GM18868 (cell line): Measurements from ENCODE around the gene ZNF84.

Experiments used
- ATAC-seq: cut with Tn5 transposase; IDR thresholded peaks from one replicate; pipeline ENCODE4 v1.9.1; 2021; ENCODE audit warnings: mild to moderate bottlenecking, moderate library complexity; ENCODE audit not compliant: unreplicated experiment

Gene ZNF84

DNA sequence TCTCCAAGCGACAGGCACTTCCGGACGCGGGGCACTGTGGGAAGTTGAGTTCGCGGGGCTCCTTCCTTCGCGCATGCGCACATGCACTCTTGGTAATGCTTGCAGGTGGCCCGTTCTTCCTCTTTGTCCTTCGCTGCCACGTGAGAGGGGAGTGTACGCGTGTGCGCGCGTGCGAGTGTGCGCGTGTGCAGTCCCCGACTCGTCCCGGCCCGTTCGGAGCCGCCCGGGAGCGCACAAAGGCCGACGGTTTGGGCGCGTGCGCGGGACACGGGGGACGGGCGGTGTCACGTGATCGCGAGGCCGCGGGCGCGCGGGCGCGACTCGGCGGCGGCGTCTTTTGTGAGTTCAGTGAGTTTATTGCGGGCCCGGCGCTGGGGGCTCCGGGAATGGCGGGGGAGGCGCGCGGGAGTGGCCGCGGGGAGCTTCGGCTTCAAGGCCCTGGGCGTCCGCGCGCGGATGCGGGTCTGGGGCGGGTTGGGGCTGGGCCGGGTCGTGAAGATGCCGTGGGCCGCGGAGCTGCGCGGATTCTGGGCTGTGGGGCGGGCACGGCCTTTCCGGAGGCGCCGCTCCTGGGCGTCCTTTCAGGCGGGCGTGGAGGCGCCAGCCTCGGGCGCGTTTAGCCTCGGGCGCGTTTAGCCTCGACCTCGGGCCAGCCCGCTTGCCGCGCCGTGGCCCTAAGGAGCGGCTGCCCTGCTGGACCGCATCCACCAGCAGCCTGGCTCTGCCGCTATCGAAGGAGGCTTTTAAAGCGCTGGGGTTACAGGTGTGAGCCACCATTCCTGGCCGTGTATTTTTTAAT lies at the start of gene ZNF84:
ZNF84 (plus strand) TSS at position 303 of the 799 bp plus-strand sequence. CDS start 3,959 bp downstream, outside the sequence.
- ATAC-seq = peak; percentile 96

DNA sequence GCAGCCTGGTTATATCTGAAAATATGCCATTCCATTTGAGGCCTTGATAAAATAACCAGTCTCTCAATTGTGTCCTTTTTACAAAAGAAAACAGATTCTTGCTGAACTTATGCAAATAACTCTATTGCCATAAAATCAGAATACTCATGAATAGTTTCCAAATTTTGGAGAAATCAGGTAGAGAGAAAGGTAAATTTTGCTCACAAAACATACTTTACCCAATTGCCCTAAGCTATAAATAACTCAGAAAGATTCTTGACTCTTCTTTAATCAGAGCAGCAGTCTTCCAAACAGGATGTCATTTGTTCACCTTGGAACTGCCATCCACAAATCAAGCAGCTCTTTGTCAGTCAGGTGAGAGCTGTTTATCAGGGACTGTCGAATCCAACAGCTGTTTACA lies 38.6 kb upstream of the ZNF84 start:
- ATAC-seq = no peak

DNA sequence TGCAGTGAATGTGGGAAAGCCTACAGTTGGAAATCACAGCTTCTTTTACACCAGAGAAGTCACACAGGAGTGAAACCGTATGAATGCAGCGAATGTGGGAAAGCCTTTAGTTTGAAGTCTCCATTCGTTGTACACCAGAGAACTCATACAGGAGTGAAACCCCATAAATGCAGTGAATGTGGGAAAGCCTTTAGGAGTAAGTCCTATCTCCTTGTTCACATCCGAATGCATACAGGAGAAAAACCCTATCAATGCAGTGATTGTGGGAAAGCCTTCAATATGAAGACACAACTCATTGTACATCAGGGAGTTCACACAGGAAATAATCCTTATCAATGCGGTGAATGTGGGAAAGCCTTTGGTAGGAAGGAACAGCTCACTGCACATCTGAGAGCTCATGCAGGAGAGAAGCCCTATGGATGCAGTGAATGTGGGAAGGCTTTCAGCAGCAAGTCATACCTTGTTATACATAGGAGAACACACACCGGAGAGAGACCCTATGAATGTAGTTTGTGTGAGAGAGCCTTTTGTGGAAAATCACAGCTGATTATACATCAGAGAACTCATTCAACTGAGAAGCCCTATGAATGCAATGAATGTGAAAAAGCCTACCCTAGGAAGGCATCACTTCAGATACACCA lies 26.5 kb upstream of the ZNF84 start:
- no peak for ATAC-seq

- ATAC-seq = no peak
These were observed 13.7 kb upstream of the ZNF84 start for GRCh38 chr12:133023566-133023965.

DNA sequence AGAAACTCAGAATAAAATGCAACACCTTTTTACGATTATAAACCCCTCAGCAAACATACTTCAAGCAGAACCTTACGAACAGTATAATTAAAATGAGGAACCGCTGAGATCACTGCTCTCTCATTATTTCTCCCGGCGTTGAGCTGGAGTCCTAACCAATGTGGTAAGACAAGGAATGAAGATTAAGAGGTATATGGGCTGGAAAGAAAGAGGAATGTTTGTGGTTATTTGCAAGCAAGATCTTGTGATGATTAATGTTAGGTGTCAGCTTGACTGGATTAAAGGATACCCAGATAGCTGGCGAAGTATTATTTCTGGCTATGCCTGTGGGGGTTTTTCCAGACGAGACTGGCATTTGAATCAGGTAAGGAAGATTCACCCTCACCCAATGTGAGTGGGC lies 10.3 kb upstream of the ZNF84 start:
- ATAC-seq = no peak

- no peak for ATAC-seq
These were observed 905 bp downstream of the ZNF84 start for GRCh38 chr12:133038118-133038709.

DNA sequence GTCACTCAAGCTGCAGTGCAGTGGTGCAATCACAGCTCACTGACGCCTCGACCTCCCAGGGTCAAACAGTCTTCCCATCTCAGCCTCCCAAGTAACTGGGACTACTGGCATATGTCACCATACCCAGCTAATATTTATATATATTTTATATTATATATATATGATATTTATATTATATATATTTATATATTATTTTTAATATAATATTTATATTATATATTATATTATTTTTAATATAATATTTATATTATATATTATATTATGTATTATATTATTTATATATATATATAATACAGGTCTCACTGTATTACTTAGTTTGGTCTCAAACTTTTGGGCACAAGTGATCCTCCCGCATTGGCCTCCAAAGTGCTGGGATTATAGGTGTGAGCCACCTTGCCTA lies 9.4 kb downstream of the ZNF84 start:
- no peak for ATAC-seq

GRCh38 chr12:133057446-133057845 lies 20.1 kb downstream of the ZNF84 start:
- ATAC-seq = no peak

DNA sequence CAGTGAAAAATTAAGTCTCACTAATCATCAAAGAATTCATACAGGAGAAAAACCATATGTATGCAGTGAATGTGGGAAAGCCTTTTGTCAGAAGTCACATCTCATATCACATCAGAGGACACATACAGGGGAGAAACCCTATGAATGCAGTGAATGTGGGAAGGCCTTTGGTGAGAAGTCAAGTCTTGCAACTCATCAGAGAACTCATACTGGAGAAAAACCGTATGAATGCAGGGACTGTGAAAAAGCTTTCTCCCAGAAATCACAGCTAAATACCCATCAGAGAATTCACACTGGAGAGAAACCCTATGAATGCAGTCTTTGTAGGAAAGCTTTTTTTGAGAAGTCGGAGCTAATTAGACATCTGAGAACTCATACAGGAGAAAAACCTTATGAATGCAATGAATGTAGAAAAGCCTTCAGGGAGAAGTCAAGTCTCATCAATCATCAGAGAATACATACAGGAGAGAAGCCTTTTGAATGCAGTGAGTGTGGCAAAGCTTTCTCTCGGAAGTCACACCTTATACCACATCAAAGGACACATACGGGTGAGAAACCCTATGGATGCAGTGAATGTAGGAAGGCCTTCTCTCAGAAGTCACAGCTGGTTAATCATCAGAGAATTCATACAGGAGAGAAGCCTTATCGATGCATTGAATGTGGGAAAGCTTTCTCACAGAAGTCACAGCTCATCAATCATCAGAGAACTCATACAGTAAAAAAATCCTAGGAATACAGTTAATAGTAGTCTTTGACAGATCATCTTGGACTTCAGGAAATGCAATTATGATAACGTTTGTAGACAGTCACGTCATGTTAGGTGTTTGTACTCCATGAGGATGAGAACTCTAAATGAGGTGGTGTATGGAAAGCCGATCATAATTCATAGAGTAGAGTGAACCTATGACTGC lies 21.1 kb downstream of the ZNF84 start:
- no peak for ATAC-seq

- ATAC-seq = no peak
These were observed 24.6 kb downstream of the ZNF84 start for GRCh38 chr12:133061954-133062353.

DNA sequence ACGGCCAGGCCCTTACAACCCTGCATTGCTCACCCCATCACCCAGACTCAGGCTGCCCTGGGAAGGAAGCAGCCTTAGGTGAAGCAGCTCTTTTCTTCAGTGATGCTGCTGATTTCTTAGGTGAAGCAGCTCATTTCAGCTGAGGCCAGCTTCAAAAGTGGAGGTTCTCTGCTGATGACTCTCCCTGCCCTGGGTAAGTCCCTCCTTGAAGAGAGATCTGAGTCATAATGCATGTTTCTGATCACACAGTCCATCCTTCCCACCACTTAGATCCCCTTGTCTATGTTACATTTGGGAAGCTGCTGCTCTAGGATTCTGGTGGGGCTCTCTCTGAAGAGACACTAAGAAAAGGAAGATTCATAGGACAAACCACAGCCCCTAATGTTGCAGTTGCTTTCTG lies 26.2 kb downstream of the ZNF84 start:
- ATAC-seq = no peak

DNA sequence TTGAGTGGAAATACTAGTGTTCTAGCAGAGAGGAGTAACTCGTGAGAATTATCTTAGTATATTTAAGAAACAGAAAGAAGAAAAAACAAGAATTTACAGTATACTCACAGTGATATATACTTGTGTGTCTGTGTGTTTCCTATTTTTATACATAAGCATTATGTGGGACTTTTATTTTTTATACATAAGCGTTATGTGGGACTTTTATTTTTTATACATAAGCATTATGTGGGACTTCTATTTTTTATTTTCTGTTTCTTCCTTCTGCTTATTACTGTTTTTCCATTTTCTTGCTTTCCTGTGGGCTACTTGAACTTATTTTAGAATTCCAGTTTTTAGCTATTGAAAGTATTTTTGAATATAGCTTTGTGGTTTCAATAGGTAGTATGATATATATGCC lies 36.5 kb downstream of the ZNF84 start:
- ATAC-seq = no peak

GRCh38 chr12:133080026-133080367 lies 42.7 kb downstream of the ZNF84 start:
- peak; percentile 78 for ATAC-seq

DNA sequence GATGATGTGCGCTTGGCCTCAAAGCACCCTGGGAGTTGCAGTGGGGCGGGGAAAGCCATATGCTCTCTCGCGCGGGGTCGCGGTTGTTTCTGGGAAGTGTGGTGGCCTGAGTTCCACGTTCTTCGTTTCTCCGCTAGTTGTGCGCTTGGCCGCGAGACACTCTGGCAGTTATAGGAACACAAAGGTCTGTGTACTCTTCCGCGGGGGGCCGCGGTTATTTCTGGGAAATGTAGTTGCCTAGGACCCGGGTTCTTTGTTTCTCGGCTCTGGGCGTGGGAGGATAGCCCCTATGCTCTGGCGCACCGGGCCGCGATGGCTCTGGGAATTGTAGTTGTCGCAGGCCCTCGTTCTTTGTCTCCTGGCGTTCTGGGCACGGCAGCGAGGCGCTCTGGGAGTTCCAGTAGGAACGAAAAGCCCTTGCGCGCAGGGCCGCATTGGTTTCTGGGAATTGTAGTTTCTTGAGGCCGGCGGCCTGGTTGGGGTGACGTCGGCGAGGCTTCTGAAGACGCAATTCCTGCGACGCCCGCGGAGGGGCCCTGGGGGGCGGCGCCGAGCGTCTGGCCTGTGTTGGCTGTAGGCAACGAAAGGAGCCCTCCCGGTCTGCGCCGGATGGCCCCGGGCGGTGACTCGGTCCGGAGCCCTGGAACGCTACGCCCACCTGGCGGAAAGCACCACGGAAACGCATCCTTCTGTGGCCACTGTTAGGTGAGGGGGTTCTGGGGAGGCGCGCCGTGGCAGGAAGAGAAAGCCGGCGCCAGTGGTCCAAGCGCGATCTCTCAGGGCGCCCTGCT lies 43.3 kb downstream of the ZNF84 start, which contains the start of gene ZNF140:
ZNF140 (plus strand) TSS at position 556 of the 791 bp plus-strand sequence. CDS start 398 bp downstream, outside the sequence.
- peak; percentile 76 for ATAC-seq

GRCh38 chr12:133081159-133081780 lies 44.0 kb downstream of the ZNF84 start:
- ATAC-seq = no peak

DNA sequence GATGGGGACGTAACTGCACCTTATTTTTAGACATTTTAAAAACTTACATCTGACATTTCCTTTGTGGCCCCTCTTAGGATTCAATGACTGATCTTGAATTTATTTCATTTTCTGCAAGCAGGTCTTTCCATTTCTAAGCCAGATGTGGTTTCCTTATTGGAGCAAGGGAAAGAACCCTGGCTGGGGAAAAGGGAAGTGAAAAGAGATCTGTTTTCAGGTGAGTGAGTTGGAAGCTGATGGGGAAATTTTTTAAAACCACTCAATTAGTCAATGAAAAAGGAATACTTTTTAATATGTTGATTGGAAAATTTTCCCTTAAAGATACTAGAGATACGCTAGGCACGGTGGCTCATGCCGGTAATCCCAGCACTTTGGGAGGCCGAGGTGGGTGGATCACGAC lies 46.0 kb downstream of the ZNF84 start:
- ATAC-seq = no peak

GRCh38 chr12:133105620-133106019 lies 68.3 kb downstream of the ZNF84 start:
- ATAC-seq = no peak

- ATAC-seq = no peak
These were observed 68.9 kb downstream of the ZNF84 start for GRCh38 chr12:133106253-133106652.

- ATAC-seq = no peak
These were observed 69.8 kb downstream of the ZNF84 start for GRCh38 chr12:133107121-133107520.

DNA sequence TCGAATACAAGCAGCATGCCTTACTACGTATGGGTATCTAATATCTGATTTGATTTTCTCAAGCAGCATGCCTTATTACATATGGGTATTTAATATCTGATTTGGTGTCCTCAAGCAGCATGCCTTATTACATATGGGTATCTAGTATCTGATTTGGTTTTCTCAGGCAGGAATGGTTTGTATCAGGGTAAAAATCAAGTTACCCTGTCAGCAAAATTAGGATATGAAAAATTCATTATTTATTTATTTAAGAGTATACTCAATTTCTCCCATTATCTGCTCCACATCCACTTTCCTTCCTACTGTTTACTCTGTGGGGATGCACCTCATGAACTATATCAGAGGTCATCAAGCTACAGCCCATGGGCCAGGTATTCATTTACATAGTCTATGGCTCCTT lies 70.8 kb downstream of the ZNF84 start:
- ATAC-seq = no peak
